DMS53 (cell line): ENCODE measurements around the gene SPDEF.

Source experiments
- DNase-seq: peaks from one replicate; lab custom pipeline; 2025; lab: John Stamatoyannopoulos, UW

Gene SPDEF

DNA sequence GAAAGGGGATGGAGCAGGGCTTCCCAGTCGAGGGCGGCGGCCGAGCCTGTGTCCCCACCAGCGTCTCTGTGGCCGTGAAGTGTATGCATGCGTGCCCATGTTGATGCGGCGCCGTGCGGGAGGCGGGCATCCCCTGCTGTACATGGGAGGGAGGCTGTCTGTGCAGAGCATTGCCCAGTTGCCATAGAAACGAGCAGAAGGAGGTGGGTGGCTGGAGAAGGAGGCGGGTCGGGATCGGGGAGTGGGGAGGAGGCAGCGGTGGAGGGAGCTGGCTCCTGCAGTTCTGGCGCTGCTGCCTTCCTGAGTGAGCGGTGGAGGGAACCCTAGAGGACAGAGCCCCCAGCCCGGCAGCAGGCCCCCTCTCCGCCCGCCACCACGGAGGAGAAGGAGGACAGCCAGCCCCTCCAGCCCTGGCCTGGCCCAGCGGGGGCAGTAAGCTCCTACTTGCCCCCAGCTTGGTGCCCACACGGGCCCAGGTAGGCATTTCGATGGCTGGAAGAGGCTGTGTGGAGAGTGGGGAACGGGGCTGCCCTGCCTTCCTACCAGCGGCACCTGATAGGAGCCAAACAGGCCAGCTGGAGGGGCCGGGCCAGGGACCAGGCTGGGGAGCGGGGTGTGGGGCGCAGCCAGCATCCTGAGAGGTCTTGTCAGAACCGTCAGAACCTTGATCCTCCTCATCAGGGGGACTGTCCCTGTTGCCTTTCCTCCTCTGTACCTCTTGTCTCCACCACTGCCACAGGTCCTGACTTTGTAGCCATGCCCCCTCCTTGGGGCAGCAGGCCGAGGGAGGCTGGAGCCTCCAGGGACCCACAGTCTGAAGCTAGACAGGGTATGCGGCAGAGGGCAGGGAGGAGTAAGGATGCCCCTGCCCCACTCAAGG lies 41.3 kb downstream of the SPDEF start:
- DNase-seq: no peak

DNA sequence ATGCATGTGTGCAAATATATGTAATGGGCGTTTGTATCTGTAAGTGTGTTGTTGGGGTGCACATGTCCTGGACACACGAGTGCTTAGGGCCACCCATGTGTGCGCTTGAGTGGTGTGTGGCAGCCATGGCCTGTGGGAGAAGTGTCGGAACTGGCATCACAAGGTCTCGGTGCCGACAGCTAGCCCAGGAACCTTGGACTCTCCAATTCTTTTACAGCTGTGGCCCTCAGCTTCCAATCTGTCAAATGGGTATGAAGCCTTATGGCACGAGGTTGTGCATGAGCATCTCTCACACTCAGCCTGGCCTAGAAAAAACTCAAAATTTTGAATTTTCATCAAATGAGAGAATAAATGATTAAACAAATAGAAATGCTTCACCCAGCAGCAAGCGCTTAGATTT lies 42.0 kb downstream of the SPDEF start:
- DNase-seq: no peak

DNA sequence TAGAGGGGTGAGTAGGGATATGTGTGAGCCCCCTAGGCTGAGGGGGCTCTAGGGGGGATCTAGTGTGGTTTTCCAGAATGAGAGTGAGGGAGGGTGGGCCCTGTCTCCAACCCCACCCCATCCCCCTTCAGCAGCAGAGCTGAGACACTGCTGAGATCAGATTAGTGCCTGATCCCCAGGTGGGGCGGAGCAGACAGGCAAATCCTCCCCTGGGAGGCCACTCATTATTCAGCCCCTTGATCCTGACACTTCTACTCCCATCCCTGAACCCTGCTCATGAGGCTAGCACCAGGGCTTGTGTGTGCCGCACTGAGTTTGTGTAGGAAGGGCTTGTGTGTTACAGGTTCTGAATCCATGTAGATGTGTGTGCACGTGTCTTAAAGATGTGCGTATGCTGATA lies 42.5 kb downstream of the SPDEF start:
- no peak for DNase-seq

DNA sequence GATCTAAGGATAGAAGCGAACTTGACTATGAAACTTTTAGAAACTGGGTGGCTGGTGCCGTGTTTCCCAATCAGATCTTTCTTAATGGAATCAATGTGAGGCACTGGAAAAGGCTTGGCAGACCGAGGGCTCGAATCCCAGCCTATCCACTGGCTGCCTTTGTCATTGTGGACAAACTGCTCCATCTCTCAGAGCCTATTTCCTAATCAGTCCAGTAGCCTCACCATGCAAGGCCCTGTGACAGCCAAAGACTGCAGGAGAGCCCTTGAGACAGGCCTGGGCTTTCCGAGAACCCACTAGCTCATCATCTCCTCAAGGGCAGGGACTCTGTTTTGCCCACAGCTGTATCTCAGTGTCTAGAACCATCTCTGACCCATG lies 43.4 kb downstream of the SPDEF start:
- DNase-seq: no peak

- no peak for DNase-seq
Observed at GRCh38 chr6:34511915-34512737, 44.0 kb downstream of the SPDEF start.

DNA sequence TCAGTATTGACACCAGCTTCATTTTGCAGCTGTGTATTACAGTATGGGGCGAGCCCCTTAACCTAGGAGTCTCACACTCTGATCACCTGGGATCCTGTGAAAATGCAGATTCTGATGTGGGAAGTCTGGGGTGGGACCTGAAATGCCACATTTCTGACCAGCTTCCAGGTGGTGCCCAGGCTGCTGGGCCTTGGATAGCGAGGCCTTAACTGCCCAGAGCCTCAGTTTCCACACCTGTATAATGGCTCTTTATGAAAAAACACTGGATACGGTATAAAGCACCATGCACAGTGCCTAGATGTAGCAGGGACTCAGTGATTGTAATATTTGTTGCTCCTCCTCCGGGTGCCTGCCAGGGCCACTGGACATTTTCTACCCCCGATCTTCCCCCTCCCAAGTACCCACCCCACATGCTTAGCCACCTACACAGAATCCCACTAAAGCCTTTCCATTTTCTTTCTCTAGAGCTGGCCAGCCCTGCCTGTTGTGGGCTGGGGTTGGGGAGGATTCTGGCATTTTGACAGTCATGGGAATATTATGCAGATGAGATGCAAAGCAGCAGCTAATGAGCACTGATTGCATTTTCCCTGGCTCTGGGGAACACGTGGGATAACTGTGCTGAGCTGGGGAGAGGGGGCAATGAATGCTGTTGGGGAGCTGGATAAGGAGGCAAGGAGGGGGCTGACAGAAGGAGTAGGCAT lies 44.8 kb downstream of the SPDEF start:
- DNase-seq: no peak

DNA sequence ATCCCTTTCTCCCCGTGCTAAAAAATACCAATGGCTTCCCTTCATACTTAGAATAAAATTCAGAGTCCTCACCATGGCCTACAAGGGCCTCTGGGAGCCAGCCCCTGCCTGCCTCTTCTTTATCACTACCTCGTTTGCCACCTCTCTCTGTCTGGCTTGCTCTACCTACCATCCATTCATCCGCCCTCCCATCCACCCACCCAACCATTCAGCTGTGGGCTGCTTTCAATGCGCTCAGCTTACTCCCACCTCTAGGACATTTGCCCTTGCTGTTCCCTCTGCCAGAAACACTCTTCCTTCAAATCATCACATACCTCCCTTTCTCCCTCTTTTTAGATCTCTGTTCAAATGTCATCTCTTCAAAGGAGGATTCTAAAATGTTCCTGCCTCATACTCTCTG lies 45.8 kb downstream of the SPDEF start:
- DNase-seq: no peak

DNA sequence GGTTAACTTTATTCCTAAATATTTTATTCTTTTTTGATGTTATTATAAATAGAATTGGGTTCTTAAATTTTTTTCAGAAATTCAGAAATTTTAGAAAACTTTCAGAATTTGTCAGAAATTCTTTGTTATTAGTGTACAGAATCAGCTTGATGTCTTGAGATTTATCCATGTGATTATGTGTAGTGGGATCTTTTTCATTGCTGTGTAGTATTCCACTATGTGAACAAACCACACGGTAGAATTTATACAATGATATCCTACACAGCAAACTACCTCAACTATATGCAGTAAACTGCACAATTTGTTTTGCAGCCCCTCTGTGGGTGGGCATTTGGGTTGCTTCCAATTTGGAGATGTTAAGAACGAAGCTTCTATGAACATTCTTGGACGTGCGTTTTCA lies 46.3 kb downstream of the SPDEF start:
- DNase-seq: no peak

DNA sequence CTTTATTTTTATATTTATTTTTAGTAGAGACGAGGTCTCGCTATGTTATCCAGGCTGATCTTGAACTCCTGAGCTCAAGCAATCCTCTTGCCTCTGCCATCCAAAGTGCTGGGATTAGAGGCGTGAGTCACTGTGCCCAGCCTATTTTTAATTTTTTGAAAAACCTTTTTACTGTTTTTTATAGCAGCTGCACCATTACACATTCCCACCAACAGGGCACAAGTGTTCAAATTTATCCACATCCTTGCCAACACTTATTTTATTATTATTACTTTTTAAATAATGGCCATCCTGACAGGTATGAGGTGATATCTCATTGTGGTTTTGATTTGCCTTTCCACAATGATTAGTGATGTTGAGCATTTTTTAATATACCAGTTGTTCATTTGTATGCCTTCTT lies 47.7 kb downstream of the SPDEF start:
- no peak for DNase-seq

DNA sequence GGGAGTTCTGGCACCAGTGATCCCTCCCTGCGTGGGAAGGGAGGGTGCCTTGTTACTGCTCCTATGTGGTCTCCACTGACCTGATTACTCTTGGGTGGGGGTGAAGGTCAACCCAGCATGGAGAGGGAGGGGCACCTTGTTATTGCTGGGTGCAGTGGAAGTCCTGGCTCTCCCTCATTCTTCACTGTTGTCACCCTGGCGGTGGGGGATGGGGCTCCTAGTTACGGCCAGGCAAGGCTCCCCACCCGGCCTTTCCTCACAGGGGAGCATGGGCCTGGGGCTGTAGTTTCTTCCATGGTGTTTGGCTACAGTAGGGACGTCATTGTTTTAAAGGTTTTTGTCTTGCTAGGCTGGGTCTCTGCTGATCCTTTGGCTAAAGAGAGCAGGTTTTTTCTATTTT lies 49.4 kb downstream of the SPDEF start:
- no peak for DNase-seq

DNA sequence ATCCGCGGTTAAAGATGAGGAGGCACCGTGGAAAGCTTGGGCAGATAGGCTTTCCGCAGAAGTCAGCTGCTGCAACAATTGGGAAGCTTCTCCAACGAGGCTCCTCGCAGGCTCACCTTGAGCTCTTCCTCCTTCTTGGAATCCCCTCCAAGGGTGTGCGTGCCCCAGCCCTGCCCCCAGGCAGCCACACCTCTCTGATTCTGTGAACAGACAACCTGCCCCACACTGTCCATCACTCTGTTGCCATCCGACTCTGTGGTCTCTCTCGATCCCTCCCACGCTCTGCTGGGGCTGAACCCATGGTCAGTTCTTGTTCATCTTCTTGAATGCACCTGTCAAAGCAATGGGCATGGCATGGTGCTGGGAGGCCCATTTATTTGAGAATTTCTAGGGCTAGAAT lies 58.7 kb downstream of the SPDEF start:
- no peak for DNase-seq

- no peak for DNase-seq
Observed at GRCh38 chr6:34496103-34496685, 59.9 kb downstream of the SPDEF start.

GRCh38 chr6:34494973-34495372 lies 61.2 kb downstream of the SPDEF start:
- DNase-seq: no peak

GRCh38 chr6:34493344-34493743 lies 62.8 kb downstream of the SPDEF start:
- no peak for DNase-seq

DNA sequence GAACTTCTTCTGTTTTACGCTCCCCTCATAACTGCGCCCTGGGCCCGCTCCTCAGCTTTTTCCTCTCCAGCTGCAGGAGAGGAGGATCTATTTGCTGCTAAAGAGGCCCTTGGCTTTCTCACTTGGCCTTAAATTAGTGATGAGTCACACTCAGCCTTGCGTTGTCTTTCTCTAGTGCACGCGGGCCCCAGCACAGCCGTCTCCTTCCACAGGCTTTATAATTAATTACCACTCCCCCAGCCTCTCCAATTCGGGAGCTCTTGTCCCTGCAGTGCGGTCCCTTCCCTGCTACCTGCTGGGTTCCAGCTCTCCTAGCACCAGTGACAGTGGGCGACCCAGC lies 65.1 kb downstream of the SPDEF start:
- peak; percentile 84 for DNase-seq

DNA sequence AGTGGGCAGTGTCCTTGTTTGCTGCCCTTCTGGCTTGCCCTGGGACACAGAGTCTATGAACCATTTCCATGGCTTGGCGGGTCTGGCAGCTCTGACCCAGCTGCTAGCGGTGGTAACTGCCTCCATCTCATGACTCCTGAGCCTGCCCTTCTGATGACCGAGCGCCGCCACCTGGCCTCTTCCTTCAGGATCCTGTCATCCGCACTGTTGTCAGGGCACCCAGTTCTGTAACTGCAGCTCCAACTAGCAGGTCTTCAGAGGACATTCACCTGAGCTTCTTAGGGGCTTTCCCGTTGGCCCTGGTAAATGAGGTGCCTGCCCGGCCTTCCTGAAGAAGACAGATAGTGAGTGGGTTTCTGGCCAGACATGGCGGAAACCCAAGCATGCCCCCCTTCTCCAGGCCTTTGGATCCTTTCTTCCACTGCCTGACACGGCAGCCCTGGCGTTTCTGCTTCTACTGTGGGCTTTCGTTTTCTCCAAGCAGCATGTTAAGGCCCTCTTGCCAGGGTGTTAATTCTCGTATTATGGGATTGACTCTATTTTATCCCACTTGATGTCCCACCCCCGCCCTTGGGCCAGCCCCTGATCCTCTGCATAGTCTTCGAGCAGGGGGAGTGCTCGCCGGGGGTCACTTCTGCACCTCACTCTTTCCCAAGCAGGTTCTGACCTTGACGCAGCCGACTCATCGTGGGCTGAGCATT lies 65.6 kb downstream of the SPDEF start:
- DNase-seq: peak; percentile 91

- DNase-seq: no peak
Observed at GRCh38 chr6:34489207-34489805, 66.8 kb downstream of the SPDEF start.
